ENCODE results near the gene SNX18.

DNA sequence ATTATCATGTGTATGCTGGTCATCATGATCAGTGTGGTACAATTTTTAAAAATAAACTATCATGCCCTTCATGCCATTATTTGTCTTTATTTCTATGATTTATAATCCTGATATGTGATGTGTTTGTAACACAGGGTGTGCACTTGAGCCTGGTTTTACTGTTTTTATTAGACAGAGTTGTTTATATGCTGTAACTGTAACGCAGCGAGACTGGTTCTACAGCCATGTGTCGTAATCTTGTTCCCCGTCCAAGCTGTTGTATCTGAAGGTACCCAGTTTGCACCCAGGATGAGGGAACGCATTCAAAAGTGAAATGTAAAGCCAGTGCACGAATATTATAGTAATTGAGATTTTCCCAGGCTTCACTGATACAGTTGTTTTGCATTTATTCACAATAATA, 28.2 kb downstream of the SNX18 start:
- TF ChIP-seq ZNF449 (tag by site-specific recombination; IDR thresholded peaks at IDR 0.05) (no peak), ZSCAN18 (tag by site-specific recombination; IDR thresholded peaks at IDR 0.05) (no peak), ZNF76 (tag by site-specific recombination; IDR thresholded peaks at IDR 0.05; ENCODE audit: borderline replicate concordance, low read depth) (no peak), CTCF (tag by site-specific recombination; IDR thresholded peaks at IDR 0.05) (no peak), ZNF221 (tag by site-specific recombination; IDR thresholded peaks at IDR 0.05; ENCODE audit: borderline replicate concordance) (no peak), ZNF239 (tag by site-specific recombination; IDR thresholded peaks at IDR 0.05) (no peak), ZNF16 (tag by site-specific recombination; IDR thresholded peaks at IDR 0.05; ENCODE audit: low read depth) (no peak), ZNF157 (tag by site-specific recombination; IDR thresholded peaks at IDR 0.05) (no peak)
- TF ChIP-seq, protein P1, sequence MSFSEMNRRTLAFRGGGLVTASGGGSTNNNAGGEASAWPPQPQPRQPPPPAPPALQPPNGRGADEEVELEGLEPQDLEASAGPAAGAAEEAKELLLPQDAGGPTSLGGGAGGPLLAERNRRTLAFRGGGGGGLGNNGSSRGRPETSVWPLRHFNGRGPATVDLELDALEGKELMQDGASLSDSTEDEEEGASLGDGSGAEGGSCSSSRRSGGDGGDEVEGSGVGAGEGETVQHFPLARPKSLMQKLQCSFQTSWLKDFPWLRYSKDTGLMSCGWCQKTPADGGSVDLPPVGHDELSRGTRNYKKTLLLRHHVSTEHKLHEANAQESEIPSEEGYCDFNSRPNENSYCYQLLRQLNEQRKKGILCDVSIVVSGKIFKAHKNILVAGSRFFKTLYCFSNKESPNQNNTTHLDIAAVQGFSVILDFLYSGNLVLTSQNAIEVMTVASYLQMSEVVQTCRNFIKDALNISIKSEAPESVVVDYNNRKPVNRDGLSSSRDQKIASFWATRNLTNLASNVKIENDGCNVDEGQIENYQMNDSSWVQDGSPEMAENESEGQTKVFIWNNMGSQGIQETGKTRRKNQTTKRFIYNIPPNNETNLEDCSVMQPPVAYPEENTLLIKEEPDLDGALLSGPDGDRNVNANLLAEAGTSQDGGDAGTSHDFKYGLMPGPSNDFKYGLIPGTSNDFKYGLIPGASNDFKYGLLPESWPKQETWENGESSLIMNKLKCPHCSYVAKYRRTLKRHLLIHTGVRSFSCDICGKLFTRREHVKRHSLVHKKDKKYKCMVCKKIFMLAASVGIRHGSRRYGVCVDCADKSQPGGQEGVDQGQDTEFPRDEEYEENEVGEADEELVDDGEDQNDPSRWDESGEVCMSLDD (tag by site-specific recombination; IDR thresholded peaks at IDR 0.05), result no peak
